A549 (cell line): Measurements from ENCODE around the gene GCC2. TPM values are rescaled to one million over a fixed set of nuclear protein-coding genes. Genes with fewer than 3 reads are reported as not detected.

ENCODE experiments used
- ATAC-seq, 2 experiments: fragments of 200-7000 bp in 1 of 2; fragments of >200 bp in 1 of 2; cut with Nextera tagmentation in 1 of 2; cut with Tn5 transposase in 1 of 2; 3 replicates each; pipeline versions ENCODE4 v1.8.0 to v1.9.1; 2018 to 2020; ENCODE audit warnings: mild to moderate bottlenecking in 1 of 2, moderate library complexity in 1 of 2
- CTCF ChIA-PET: fragments of 300-600 bp; sonication (Branson Sonifier 250); formaldehyde crosslinking; extraction: SDS; loops from one replicate; lab custom pipeline; 2021; ENCODE audit warnings: antibody characterized with exemption, inconsistent platforms; lab: Yijun Ruan, JAX
- POLR2A ChIA-PET: fragments of 350-600 bp; formaldehyde crosslinking; extraction: SDS; loops from one replicate; lab custom pipeline; 2021; ENCODE audit warnings: antibody characterized with exemption, inconsistent platforms; lab: Yijun Ruan, JAX
- DNase-seq, 2 experiments: peaks; one replicate each; pipeline versions ENCODE4 v3.0.0 to v3.0.0-alpha.2; 2011 to 2016; ENCODE audit warnings: low read depth in 1 of 2, low spot score in 1 of 2
- FAIRE-seq: peaks from 2 replicates; lab custom pipeline; 2011; peaks lifted over from hg19 to GRCh38; lab: Jason Lieb, UNC
- H3K27ac ChIP-seq, 2 experiments: fragments of >200 bp; sonication (Bioruptor Twin); formaldehyde crosslinking; 3 replicates each; pipeline ENCODE4 v1.5.1; 2016 to 2017
- H3K4me1 ChIP-seq: fragments of >200 bp; sonication (Bioruptor Twin); formaldehyde crosslinking; 3 replicates; pipeline ENCODE4 v1.6.1; 2016
- H3K4me2 ChIP-seq: fragments of >200 bp; sonication (Bioruptor Twin); formaldehyde crosslinking; 3 replicates; pipeline ENCODE4 v1.6.1; 2016
- H3K4me3 ChIP-seq: fragments of >200 bp; sonication (Bioruptor Twin); formaldehyde crosslinking; 3 replicates; pipeline ENCODE4 v1.5.1; 2016
- H3K9me3 ChIP-seq: fragments of >200 bp; sonication (Bioruptor Twin); formaldehyde crosslinking; 3 replicates; pipeline ENCODE4 v1.6.1; 2016
- ATOH8 ChIP-seq: fragments of 250-450 bp; sonication (Bioruptor Pico); IDR thresholded peaks from 2 replicates; pipeline ENCODE4 v1.5.0; 2020; ENCODE audit warnings: low read depth, mild to moderate bottlenecking, moderate library complexity
- CEBPB ChIP-seq, 2 experiments: fragments of >200 bp in 1 of 2; sonication (Bioruptor Twin) in 1 of 2; formaldehyde crosslinking in 1 of 2; IDR thresholded peaks; 2 replicates each; pipeline ENCODE4 v1.6.1; 2012 to 2016
- EHMT2 ChIP-seq: fragments of 200-600 bp; sonication (generic); IDR thresholded peaks from 2 replicates; pipeline ENCODE4 v1.6.1; 2016; ENCODE audit warnings: antibody characterized with exemption, low read depth, mild to moderate bottlenecking, moderate library complexity
- ELK1 ChIP-seq: fragments of 150-350 bp; IDR thresholded peaks from 2 replicates; pipeline ENCODE4 v1.6.1; 2014; ENCODE audit warnings: low read depth, mild to moderate bottlenecking, low read length
- FOSB ChIP-seq: fragments of 250-450 bp; sonication (Bioruptor Pico); IDR thresholded peaks from 2 replicates; pipeline ENCODE4 v1.5.0; 2020; ENCODE audit warnings: mild to moderate bottlenecking, moderate library complexity
- FOSL2 ChIP-seq, 2 experiments: fragments of 450-650 bp in 1 of 2; fragments of >200 bp in 1 of 2; sonication (Bioruptor Twin) in 1 of 2; formaldehyde crosslinking; IDR thresholded peaks; 2 replicates each; pipeline versions ENCODE4 v1.5.0 to v1.6.1; 2016 to 2020; ENCODE audit warnings: mild to moderate bottlenecking in 1 of 2, moderate library complexity in 1 of 2
- GATA3 ChIP-seq: IDR thresholded peaks from 2 replicates; pipeline ENCODE4 v1.6.1; 2012; ENCODE audit warnings: borderline replicate concordance
- HES2 ChIP-seq: fragments of >200 bp; sonication (Bioruptor Twin); formaldehyde crosslinking; IDR thresholded peaks from 2 replicates; pipeline ENCODE4 v1.6.1; 2016
- HMGXB4 ChIP-seq: fragments of 250-450 bp; sonication (Bioruptor Pico); IDR thresholded peaks from 2 replicates; pipeline ENCODE4 v1.5.0; 2021; ENCODE audit warnings: mild to moderate bottlenecking, moderate library complexity, borderline replicate concordance
- HOXA7 ChIP-seq: fragments of 250-450 bp; sonication (Bioruptor Pico); IDR thresholded peaks from 2 replicates; pipeline ENCODE4 v1.5.0; 2020; ENCODE audit warnings: mild to moderate bottlenecking, moderate library complexity
- JUN ChIP-seq, 2 experiments: fragments of >200 bp; sonication (Bioruptor Twin); formaldehyde crosslinking; IDR thresholded peaks; 2 replicates in 1 of 2; 3 replicates in 1 of 2; pipeline ENCODE4 v1.6.1; 2016 to 2017
- JUNB ChIP-seq: fragments of >200 bp; sonication (Bioruptor Twin); formaldehyde crosslinking; IDR thresholded peaks from 2 replicates; pipeline ENCODE4 v1.6.1; 2016
- KDM1A ChIP-seq: fragments of 200-600 bp; sonication (generic); IDR thresholded peaks from 2 replicates; pipeline ENCODE4 v1.6.1; 2016; ENCODE audit warnings: low read depth, mild to moderate bottlenecking
- KDM5A ChIP-seq: fragments of 200-600 bp; sonication (generic); IDR thresholded peaks from 2 replicates; pipeline ENCODE4 v1.6.1; 2016; ENCODE audit warnings: antibody characterized with exemption, mild to moderate bottlenecking
- MAX ChIP-seq: IDR thresholded peaks from 2 replicates; pipeline ENCODE4 v1.6.1; 2012
- POLR2A ChIP-seq: IDR thresholded peaks from 2 replicates; pipeline ENCODE4 v1.6.1; 2012; ENCODE audit warnings: mild to moderate bottlenecking, low read length
- RAD21 ChIP-seq, 2 experiments: fragments of >200 bp in 1 of 2; sonication (Bioruptor Twin) in 1 of 2; formaldehyde crosslinking in 1 of 2; IDR thresholded peaks in 1 of 2; conservative IDR thresholded peaks in 1 of 2; 2 replicates in 1 of 2; 3 replicates in 1 of 2; pipeline ENCODE4 v1.6.1; 2012 to 2018; ENCODE audit warnings: inconsistent platforms in 1 of 2
- RFX5 ChIP-seq: fragments of 450-650 bp; IDR thresholded peaks from 2 replicates; pipeline ENCODE4 v1.7.1; 2014; ENCODE audit warnings: antibody characterized with exemption, mild to moderate bottlenecking, moderate library complexity
- SMC3 ChIP-seq: fragments of >200 bp; sonication (Bioruptor Twin); formaldehyde crosslinking; IDR thresholded peaks from 3 replicates; pipeline ENCODE4 v1.6.1; 2018; ENCODE audit warnings: inconsistent platforms
- USF2 ChIP-seq: fragments of 450-650 bp; IDR thresholded peaks from 2 replicates; pipeline ENCODE4 v1.6.1; 2014; ENCODE audit warnings: antibody characterized with exemption
- ZNF302 ChIP-seq: fragments of 250-450 bp; sonication (Bioruptor Pico); IDR thresholded peaks from 2 replicates; pipeline ENCODE4 v1.9.0; 2021; ENCODE audit warnings: inconsistent platforms, mild to moderate bottlenecking, moderate library complexity
- WGBS: methylation state at CpG from one replicate; pipeline ENCODE4 v1.1.6; 2017; ENCODE audit errors: missing lambda C conversion rate; 5-methylcytosine and 5-hydroxymethylcytosine counted together
- polyA plus RNA-seq, 4 experiments: library from polyadenylated mRNA; depleted of rRNA in 3 of 4; stranded (reverse); fragments of >200 nt; fragmentation: RNase III in 1 of 4; extraction: RNeasy Plus Mini Kit Qiagen cat#74134 plus additional on column Dnase treatment in 1 of 4; gene quantifications; 2 replicates in 3 of 4; 3 replicates in 1 of 4; pipeline ENCODE4 v1.2.3, GENCODE V29; 2011 to 2017

GCC2 gene
- polyA plus RNA-seq, 2 of the 4 experiments (the other 2 are of a cell fraction): 13.6 to 30.1 TPM

- 76% methylated on average over 6 of the region's 6 CpGs for WGBS
Measured at GRCh38 chr2:108407864-108408729, 40.9 kb upstream of the GCC2 start.

GRCh38 chr2:108409768-108410167 lies 39.2 kb upstream of the GCC2 start:
- WGBS: 84% methylated on average over 1 of the region's 1 CpG
- POLR2A ChIA-PET: no interaction called here

More at GRCh38 chr2:108407864-108408729, 40.9 kb upstream of the GCC2 start:
- FAIRE-seq (no peak), DNase-seq (no peak), ATAC-seq (no peak)
- Histone ChIP-seq H3K27ac (no peak overlapping the region), H3K4me1 (peaks cover 17% of the 10 kb centered on the region), H3K9me3 (peaks cover 18% of the 10 kb centered on the region), H3K4me2 (no peak overlapping the region), H3K4me3 (no peak overlapping the region)
- CTCF ChIA-PET: interaction anchor here (1.1 kb wide), 1 partner anchor 48 kb away, joined by 3 read pairs; no protein-coding TSS in a partner anchor
- no peak for TF ChIP-seq KDM1A
- TF ChIP-seq CEBPB (IDR thresholded peaks at IDR 0.05): peak in 1 of 2 experiments; percentile 48; a peak in 1 of 4 replicates
- POLR2A ChIA-PET: no interaction called here

GRCh38 chr2:108412995-108413710 lies 35.9 kb upstream of the GCC2 start:
- no peak overlapping the region for H3K4me3 ChIP-seq
- FAIRE-seq (peak; percentile 70), ATAC-seq (peak; percentile 76 to 87), DNase-seq (peak; percentile 56 to 82)
- H3K27ac ChIP-seq: peak overlapping the region; percentile 73 to 74
- POLR2A ChIA-PET: interaction anchor here (1.4 kb wide), 1 partner anchor 35 kb away, joined by 8 read pairs; the partner anchor contains the start of gene GCC2
- WGBS: 0% methylated on average over 1 of the region's 1 CpG
- CTCF ChIA-PET: interaction anchor here (0.9 kb wide), 1 partner anchor 35 kb away, joined by 3 read pairs; no protein-coding TSS in a partner anchor
- H3K9me3 ChIP-seq: no peaks in the 10 kb centered on the region
- H3K4me2 ChIP-seq: peak overlapping the region; percentile 53
- H3K4me1 ChIP-seq: peaks cover 35% of the 10 kb centered on the region
- TF ChIP-seq ELK1 (no peak), FOSL2 (IDR thresholded peaks at IDR 0.05) (peak; percentile 86), FOSL2 (CRISPR knock-in tag; IDR thresholded peaks at IDR 0.05) (peak; percentile 91), KDM1A (no peak), MAX (0 out of 2 replicates have a peak, but pooled peaks have one; percentile 23), EHMT2 (no peak), CEBPB (IDR thresholded peaks at IDR 0.05) (peak; percentile 54 to 72; a peak in 3 of 4 replicates), JUN (IDR thresholded peaks at IDR 0.05) (peak; percentile 45 to 83; a peak in 2 of 5 replicates), USF2 (no peak), JUNB (peak; percentile 97), SMC3 (0 out of 3 replicates have a peak, but pooled peaks have one; percentile 17), ZNF302 (no peak), RAD21 (conservative IDR thresholded peaks at IDR 0.05 in 1 of 2, IDR thresholded peaks at IDR 0.05 in 1 of 2) (peak; percentile 3 to 42; a peak in 2 of 5 replicates), KDM5A (no peak), GATA3 (peak; percentile 82)

More at GRCh38 chr2:108409768-108410167, 39.2 kb upstream of the GCC2 start:
- H3K27ac ChIP-seq: peak overlapping the region; percentile 9 to 13; a peak in 1 of 6 replicates
- peaks cover 24% of the 10 kb centered on the region for H3K4me1 ChIP-seq
- no peak for TF ChIP-seq POLR2A
- no peak for TF ChIP-seq JUNB
- TF ChIP-seq FOSB (CRISPR knock-in tag): no peak
- TF ChIP-seq HOXA7 (CRISPR knock-in tag): no peak
- TF ChIP-seq HMGXB4 (CRISPR knock-in tag): no peak
- TF ChIP-seq ATOH8 (CRISPR knock-in tag): no peak
- no peak for TF ChIP-seq FOSL2 (IDR thresholded peaks at IDR 0.05)
- no peak for TF ChIP-seq FOSL2 (CRISPR knock-in tag; IDR thresholded peaks at IDR 0.05)
- no peak for TF ChIP-seq HES2
- no peak for TF ChIP-seq RFX5
- ATAC-seq: no peak
- H3K4me2 ChIP-seq: no peak overlapping the region
- no peak overlapping the region for H3K4me3 ChIP-seq
- FAIRE-seq: no peak
- CTCF ChIA-PET: no interaction called here
- DNase-seq: no peak
- peaks cover 10% of the 10 kb centered on the region for H3K9me3 ChIP-seq
